Loucy (cell line): ENCODE results near the gene SLC35F3.

ENCODE experiments used
- H2AFZ ChIP-seq: fragments of 200-600 bp; sonication (generic); 2 replicates; pipeline ENCODE4 v1.6.0; 2016; ENCODE audit warnings: antibody characterized with exemption, mild to moderate bottlenecking, low read length, moderate library complexity
- H3F3A ChIP-seq: fragments of 200-600 bp; 2 replicates; pipeline ENCODE4 v1.6.0; 2016; ENCODE audit warnings: antibody characterized with exemption, low read depth, mild to moderate bottlenecking
- H3K27me3 ChIP-seq: fragments of 200-600 bp; sonication (generic); 2 replicates; pipeline ENCODE4 v1.6.1; 2014; ENCODE audit warnings: low read length, mild to moderate bottlenecking; ENCODE audit not compliant: insufficient read depth, poor library complexity, severe bottlenecking
- H3K36me3 ChIP-seq: fragments of 200-600 bp; sonication (generic); 2 replicates; pipeline ENCODE4 v1.6.1; 2016; ENCODE audit warnings: low read length; ENCODE audit not compliant: insufficient read depth
- H3K4me1 ChIP-seq: fragments of 200-600 bp; sonication (generic); 2 replicates; pipeline ENCODE4 v1.5.1; 2014; ENCODE audit warnings: low read length, mild to moderate bottlenecking; ENCODE audit not compliant: insufficient read depth, poor library complexity, severe bottlenecking
- H3K4me2 ChIP-seq: fragments of 200-600 bp; sonication (generic); 2 replicates; pipeline ENCODE4 v1.6.0; 2014; ENCODE audit warnings: antibody characterized with exemption, low read length, low read depth, mild to moderate bottlenecking; ENCODE audit not compliant: poor library complexity, severe bottlenecking
- H3K4me3 ChIP-seq: fragments of 200-600 bp; sonication (generic); 2 replicates; pipeline ENCODE4 v1.5.1; 2014; ENCODE audit warnings: low read length, mild to moderate bottlenecking, mixed read lengths; ENCODE audit not compliant: poor library complexity, severe bottlenecking
- H3K79me2 ChIP-seq: fragments of 200-600 bp; sonication (generic); 2 replicates; pipeline ENCODE4 v1.6.1; 2014; ENCODE audit warnings: low read length; ENCODE audit not compliant: insufficient read depth
- H3K9ac ChIP-seq: fragments of 200-600 bp; sonication (generic); 2 replicates; pipeline ENCODE4 v1.6.0; 2014; ENCODE audit warnings: mild to moderate bottlenecking, low read depth, low read length, moderate library complexity; ENCODE audit not compliant: poor library complexity, severe bottlenecking
- H3K9me2 ChIP-seq: fragments of 200-600 bp; sonication (generic); replicated peaks from 2 replicates; pipeline ENCODE4 v1.6.1; 2016; ENCODE audit warnings: low read depth, low read length, mixed read lengths
- H3K9me3 ChIP-seq: fragments of 200-600 bp; sonication (generic); 2 replicates; pipeline ENCODE4 v1.6.1; 2014; ENCODE audit warnings: mild to moderate bottlenecking, antibody characterized with exemption, low read length, low read depth; ENCODE audit not compliant: insufficient read depth
- H4K20me1 ChIP-seq: fragments of 200-600 bp; sonication (generic); 2 replicates; pipeline ENCODE4 v1.6.0; 2014; ENCODE audit warnings: antibody characterized with exemption, low read length, mild to moderate bottlenecking; ENCODE audit not compliant: insufficient read depth, poor library complexity, severe bottlenecking
- CTCF ChIP-seq: fragments of 200-600 bp; sonication (generic); conservative IDR thresholded peaks from 2 replicates; pipeline ENCODE4 v1.5.1; 2014; ENCODE audit warnings: mild to moderate bottlenecking, antibody characterized with exemption, low read length
- EZH2phosphoT487 ChIP-seq: fragments of 200-600 bp; IDR thresholded peaks from 2 replicates; pipeline ENCODE4 v1.6.1; 2018; ENCODE audit warnings: antibody characterized with exemption, mild to moderate bottlenecking, moderate library complexity, borderline replicate concordance

The SLC35F3 gene

DNA sequence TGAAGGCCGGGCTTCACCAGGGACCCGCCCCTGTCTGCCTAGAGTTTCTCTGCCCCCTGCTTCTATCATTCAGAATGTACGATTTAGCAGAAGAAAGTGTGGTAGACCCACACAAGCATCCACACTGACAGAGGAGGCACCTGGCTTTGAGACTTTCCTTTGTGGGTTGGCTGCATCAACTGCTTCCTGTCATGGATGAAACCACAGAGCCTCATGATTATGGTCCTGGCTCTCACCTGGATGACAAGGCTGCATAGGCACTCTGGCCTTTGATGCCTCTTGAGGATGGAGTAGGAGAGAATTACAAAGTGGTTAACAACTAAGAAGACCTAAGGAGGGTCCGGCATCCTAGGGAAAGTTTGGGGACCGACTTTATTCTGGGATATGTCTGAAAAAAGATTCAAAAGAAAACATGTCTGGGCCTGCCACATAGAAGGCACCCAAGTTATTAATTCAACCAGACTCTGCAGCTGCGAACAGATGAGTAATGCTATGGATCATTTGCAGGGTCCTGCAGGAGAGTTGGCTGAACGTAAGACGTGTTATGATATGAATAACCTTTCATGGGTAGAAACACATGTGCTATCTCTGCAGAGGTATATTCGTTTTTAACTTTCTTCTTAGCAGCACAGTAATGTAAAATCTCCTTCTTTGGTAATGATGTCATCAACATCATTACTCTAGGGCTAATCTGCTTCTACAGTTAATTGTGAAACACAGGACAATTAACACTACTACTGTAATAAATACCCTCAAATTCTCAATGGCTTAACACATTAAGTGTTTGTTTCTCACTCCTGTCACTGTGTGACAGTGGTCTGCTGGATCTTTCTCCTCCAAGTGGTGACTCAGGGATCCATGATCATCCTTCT, 136.2 kb downstream of the SLC35F3 start:
- Histone ChIP-seq H3K36me3 (no peaks in the 10 kb centered on the region), H3K4me3 (no peak overlapping the region), H2AFZ (no peak overlapping the region), H3K4me2 (no peak overlapping the region), H3K79me2 (no peaks in the 10 kb centered on the region), H3K27me3 (no peaks in the 10 kb centered on the region), H3K4me1 (no peaks in the 10 kb centered on the region), H3K9me2 (no peaks in the 10 kb centered on the region), H4K20me1 (no peaks in the 10 kb centered on the region), H3K9ac (no peak overlapping the region), H3F3A (no peaks in the 10 kb centered on the region), H3K9me3 (no peaks in the 10 kb centered on the region)
- TF ChIP-seq CTCF (no peak), EZH2phosphoT487 (no peak)

DNA sequence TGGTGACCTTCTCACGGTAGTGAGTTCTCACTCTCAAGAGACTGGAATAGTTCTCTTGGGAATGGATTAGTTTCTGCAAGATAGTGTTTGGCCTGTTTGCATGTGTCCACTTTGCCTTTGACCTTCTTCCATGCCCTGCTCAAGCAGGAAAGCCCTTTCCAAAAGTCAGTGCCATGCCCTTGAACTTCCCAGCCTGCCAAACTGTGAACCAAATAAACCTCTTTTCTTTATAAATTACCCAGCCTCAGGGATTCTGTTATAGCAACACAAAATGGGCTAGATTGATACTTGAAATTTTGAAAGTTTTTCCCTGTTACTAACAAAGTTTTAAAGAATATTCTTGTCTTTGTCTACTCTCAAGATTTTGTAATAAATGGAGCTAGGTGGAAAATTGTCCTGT, 139.6 kb downstream of the SLC35F3 start:
- H3K9ac ChIP-seq: no peak overlapping the region
- H3K4me2 ChIP-seq: no peak overlapping the region
- no peaks in the 10 kb centered on the region for H4K20me1 ChIP-seq
- no peaks in the 10 kb centered on the region for H3K79me2 ChIP-seq
- no peak overlapping the region for H2AFZ ChIP-seq
- no peaks in the 10 kb centered on the region for H3F3A ChIP-seq
- H3K4me1 ChIP-seq: no peaks in the 10 kb centered on the region
- H3K4me3 ChIP-seq: no peak overlapping the region
- no peaks in the 10 kb centered on the region for H3K9me3 ChIP-seq
- no peaks in the 10 kb centered on the region for H3K9me2 ChIP-seq
- no peaks in the 10 kb centered on the region for H3K36me3 ChIP-seq
- no peaks in the 10 kb centered on the region for H3K27me3 ChIP-seq
- TF ChIP-seq EZH2phosphoT487 (no peak), CTCF (no peak)

GRCh38 chr1:234047123-234047522, 142.6 kb downstream of the SLC35F3 start:
- H3K4me1 ChIP-seq: no peaks in the 10 kb centered on the region
- H3K27me3 ChIP-seq: no peaks in the 10 kb centered on the region
- no peaks in the 10 kb centered on the region for H3F3A ChIP-seq
- H3K79me2 ChIP-seq: no peaks in the 10 kb centered on the region
- H2AFZ ChIP-seq: no peak overlapping the region
- H3K9me2 ChIP-seq: no peaks in the 10 kb centered on the region
- no peak overlapping the region for H3K4me2 ChIP-seq
- no peak overlapping the region for H3K4me3 ChIP-seq
- H3K9ac ChIP-seq: no peak overlapping the region
- TF ChIP-seq CTCF (no peak), EZH2phosphoT487 (no peak)
- H3K9me3 ChIP-seq: no peaks in the 10 kb centered on the region
- no peaks in the 10 kb centered on the region for H3K36me3 ChIP-seq
- H4K20me1 ChIP-seq: no peaks in the 10 kb centered on the region
